ENCODE measurements around the gene PTHLH.

DNA sequence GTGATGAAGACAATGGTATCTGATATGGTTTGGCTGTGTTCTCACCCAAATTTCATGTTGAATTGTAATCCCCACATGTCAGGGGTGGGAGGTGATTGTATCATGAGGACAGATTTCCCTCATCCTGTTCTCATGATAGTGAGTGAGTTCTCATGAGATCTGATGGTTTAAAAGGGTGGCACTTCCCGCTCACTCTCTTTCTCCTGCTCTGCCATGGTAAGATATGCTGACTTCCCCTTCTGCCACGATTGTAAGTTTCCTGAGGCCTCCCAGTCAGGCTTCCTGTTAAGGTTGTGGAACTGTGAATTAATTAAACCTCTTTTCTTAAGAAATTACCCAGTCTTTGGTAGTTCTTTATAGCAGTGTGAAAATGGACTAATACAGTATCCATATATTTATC lies 25.6 kb upstream of the PTHLH start:
- TF ChIP-seq POLR2A (IDR thresholded peaks at IDR 0.05), result no peak
- TF ChIP-seq, protein P1, sequence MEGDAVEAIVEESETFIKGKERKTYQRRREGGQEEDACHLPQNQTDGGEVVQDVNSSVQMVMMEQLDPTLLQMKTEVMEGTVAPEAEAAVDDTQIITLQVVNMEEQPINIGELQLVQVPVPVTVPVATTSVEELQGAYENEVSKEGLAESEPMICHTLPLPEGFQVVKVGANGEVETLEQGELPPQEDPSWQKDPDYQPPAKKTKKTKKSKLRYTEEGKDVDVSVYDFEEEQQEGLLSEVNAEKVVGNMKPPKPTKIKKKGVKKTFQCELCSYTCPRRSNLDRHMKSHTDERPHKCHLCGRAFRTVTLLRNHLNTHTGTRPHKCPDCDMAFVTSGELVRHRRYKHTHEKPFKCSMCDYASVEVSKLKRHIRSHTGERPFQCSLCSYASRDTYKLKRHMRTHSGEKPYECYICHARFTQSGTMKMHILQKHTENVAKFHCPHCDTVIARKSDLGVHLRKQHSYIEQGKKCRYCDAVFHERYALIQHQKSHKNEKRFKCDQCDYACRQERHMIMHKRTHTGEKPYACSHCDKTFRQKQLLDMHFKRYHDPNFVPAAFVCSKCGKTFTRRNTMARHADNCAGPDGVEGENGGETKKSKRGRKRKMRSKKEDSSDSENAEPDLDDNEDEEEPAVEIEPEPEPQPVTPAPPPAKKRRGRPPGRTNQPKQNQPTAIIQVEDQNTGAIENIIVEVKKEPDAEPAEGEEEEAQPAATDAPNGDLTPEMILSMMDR (IDR thresholded peaks at IDR 0.05), result no peak
